HL-60/S4 (cell line): Measurements from ENCODE around the gene STEAP2.

Source experiments
- in situ Hi-C: fragments of 300-500 bp; cut with MboI; formaldehyde crosslinking; loops from 2 replicates; pipeline ENCODE4 v1.14.3; 2022; ENCODE audit warnings: low sequenced_read_pairs

STEAP2 gene

GRCh38 chr7:90267263-90267858, 55.8 kb downstream of the STEAP2 start:
- in situ Hi-C loops, result no loop called here

- in situ Hi-C loops, result no loop called here
These were observed 57.6 kb downstream of the STEAP2 start for GRCh38 chr7:90269163-90269562.

- in situ Hi-C loops, result no loop called here
These were observed 59.1 kb downstream of the STEAP2 start for GRCh38 chr7:90270431-90271178.

GRCh38 chr7:90271753-90272152, 60.2 kb downstream of the STEAP2 start:
- in situ Hi-C loops, result no loop called here

GRCh38 chr7:90272242-90272641, 60.7 kb downstream of the STEAP2 start:
- in situ Hi-C loops, result no loop called here

- in situ Hi-C loops, result no loop called here
These were observed 62.6 kb downstream of the STEAP2 start for GRCh38 chr7:90274161-90274560.

- in situ Hi-C loops, result no loop called here
These were observed 64.6 kb downstream of the STEAP2 start for GRCh38 chr7:90276033-90276728.
